Stimulated activated CD8-positive, alpha-beta memory T cell treated with anti-CD3 and anti-CD28 coated beads, Interleukin-2, amount 100 ng/mL, for 48 hours (primary cell): ENCODE measurements around the gene FOXD1.
"Not testable (repeated sequence)": the region's sequence is repeated elsewhere in the genome, so short reads cannot be mapped to it uniquely, and the experiment has no call there.

ENCODE experiments used
- DNase-seq, 2 donors: peaks; one replicate each; pipeline ENCODE4 v3.0.0-alpha.2; 2020; ENCODE audit warnings: low read depth in 2 of 2

FOXD1 gene

GRCh38 chr5:73464016-73464745 lies 15.6 kb upstream of the FOXD1 start:
- DNase-seq: no peak

GRCh38 chr5:73460133-73460532 lies 11.6 kb upstream of the FOXD1 start:
- DNase-seq: no peak

GRCh38 chr5:73459366-73459765 lies 10.8 kb upstream of the FOXD1 start:
- DNase-seq: no peak

GRCh38 chr5:73456462-73456861 lies 7.9 kb upstream of the FOXD1 start:
- not testable (repeated sequence) for DNase-seq

- no peak for DNase-seq
Measured at GRCh38 chr5:73454379-73455036, 5.9 kb upstream of the FOXD1 start.

- DNase-seq: no peak
Measured at GRCh38 chr5:73452215-73452614, 3.6 kb upstream of the FOXD1 start.

- DNase-seq: peak; percentile 58 to 62
Measured at GRCh38 chr5:73451224-73452130, 2.9 kb upstream of the FOXD1 start.

GRCh38 chr5:73450672-73451223 lies 2.2 kb upstream of the FOXD1 start:
- DNase-seq: no peak

GRCh38 chr5:73450137-73450536 lies 1.6 kb upstream of the FOXD1 start:
- DNase-seq: no peak

- no peak for DNase-seq
Measured at GRCh38 chr5:73447530-73448462, 781 bp downstream of the FOXD1 start.

GRCh38 chr5:73446631-73447529 lies 1.7 kb downstream of the FOXD1 start:
- no peak for DNase-seq

- no peak for DNase-seq
Measured at GRCh38 chr5:73445665-73446630, 2.6 kb downstream of the FOXD1 start.

- no peak for DNase-seq
Measured at GRCh38 chr5:73444499-73445438, 3.8 kb downstream of the FOXD1 start.

GRCh38 chr5:73443829-73444498 lies 4.6 kb downstream of the FOXD1 start:
- DNase-seq: no peak

- no peak for DNase-seq
Measured at GRCh38 chr5:73442996-73443627, 5.5 kb downstream of the FOXD1 start.

GRCh38 chr5:73442231-73442811 lies 6.3 kb downstream of the FOXD1 start:
- no peak for DNase-seq
